CD4-positive, alpha-beta memory T cell (primary cell): ENCODE results near the gene MYH7. TPM values are rescaled to one million over a fixed set of nuclear protein-coding genes. Genes with fewer than 3 reads are reported as not detected.

Experiments
- CTCF ChIA-PET: fragments of 350-600 bp; sonication (Branson Sonifier 250); formaldehyde crosslinking; loops from one replicate; lab custom pipeline; 2021; ENCODE audit warnings: inconsistent platforms; ENCODE audit not compliant: partially characterized antibody; lab: Charles Lee
- POLR2A ChIA-PET: fragments of 350-600 bp; sonication (Branson Sonifier 250); formaldehyde crosslinking; loops from one replicate; lab custom pipeline; 2021; ENCODE audit not compliant: partially characterized antibody; lab: Charles Lee
- DNase-seq, 5 donors: peaks; one replicate each; pipeline versions ENCODE4 v3.0.0 to v3.0.0-alpha.2; 2020 to 2022; ENCODE audit warnings: mixed read lengths in 1 of 5
- H3K27ac ChIP-seq: one replicate; pipeline ENCODE4 v1.7.0; 2013; ENCODE audit warnings: low read depth, low read length
- H3K27me3 ChIP-seq: 2 replicates; pipeline ENCODE4 v1.7.0; 2013; ENCODE audit warnings: mild to moderate bottlenecking, low read length, moderate library complexity; ENCODE audit not compliant: insufficient read depth
- H3K36me3 ChIP-seq: 2 replicates; pipeline ENCODE4 v1.7.0; 2013; ENCODE audit warnings: mild to moderate bottlenecking, low read length, moderate library complexity; ENCODE audit not compliant: insufficient read depth
- H3K4me1 ChIP-seq: 2 replicates; pipeline ENCODE4 v1.7.0; 2013; ENCODE audit warnings: mild to moderate bottlenecking, low read length, moderate library complexity; ENCODE audit not compliant: insufficient read depth
- H3K4me3 ChIP-seq, 2 donors: one replicate each; pipeline ENCODE4 v1.7.0; 2013; ENCODE audit warnings: low read length in 2 of 2, mild to moderate bottlenecking in 1 of 2
- H3K9me3 ChIP-seq, 2 donors: one replicate each; pipeline ENCODE4 v1.7.0; 2013; ENCODE audit warnings: low read length in 2 of 2, control low read depth in 1 of 2; ENCODE audit not compliant: control insufficient read depth in 1 of 2
- H3K27ac Mint-ChIP-seq, 7 donors: one replicate each; pipeline ENCODE4 v1.8.0; 2020 to 2021; ENCODE audit warnings: mixed read lengths in 7 of 7, mild to moderate bottlenecking in 6 of 7, inconsistent platforms in 3 of 7, moderate library complexity in 3 of 7
- H3K27me3 Mint-ChIP-seq, 2 donors: one replicate each; pipeline ENCODE4 v1.8.0; 2020 to 2021; ENCODE audit warnings: mixed read lengths in 2 of 2
- H3K36me3 Mint-ChIP-seq, 2 donors: one replicate each; pipeline ENCODE4 v1.8.0; 2020 to 2021; ENCODE audit warnings: mixed read lengths in 2 of 2, inconsistent platforms in 1 of 2, mild to moderate bottlenecking in 1 of 2
- H3K4me1 Mint-ChIP-seq, 4 donors: one replicate each; pipeline ENCODE4 v1.8.0; 2020 to 2021; ENCODE audit warnings: mixed read lengths in 4 of 4, mild to moderate bottlenecking in 1 of 4
- H3K4me3 Mint-ChIP-seq, 8 donors: one replicate each; pipeline ENCODE4 v1.8.0; 2020 to 2021; ENCODE audit warnings: mixed read lengths in 8 of 8, mild to moderate bottlenecking in 7 of 8, moderate library complexity in 6 of 8, inconsistent platforms in 3 of 8
- H3K9me3 Mint-ChIP-seq, 8 donors: one replicate each; pipeline ENCODE4 v1.8.0; 2020 to 2021; ENCODE audit warnings: mixed read lengths in 8 of 8, mild to moderate bottlenecking in 5 of 8, inconsistent platforms in 3 of 8, moderate library complexity in 1 of 8
- intact Hi-C: fragments of 100-400 bp; cut with micrococcal nuclease; formaldehyde crosslinking; loops from one replicate; pipeline ENCODE4 v1.15.1; 2023
- polyA plus RNA-seq, 2 donors: library from polyadenylated mRNA; unstranded; fragments of 300-500 nt; fragmentation: Illumina TruSeq; gene quantifications; one replicate each; pipeline ENCODE4 v1.2.3, GENCODE V29; 2021
- total RNA-seq, 2 experiments: library from RNA; stranded (reverse); gene quantifications; one replicate each; pipeline ENCODE4 v1.2.3, GENCODE V29; 2021

Gene MYH7
- total and polyA plus RNA-seq, 4 experiments from 2014 or later, result not detected

GRCh38 chr14:23375527-23376251, 59.8 kb downstream of the MYH7 start:
- no peak for DNase-seq
- Histone ChIP-seq H3K4me3 (no peak overlapping the region), H3K4me1 (no peaks in the 10 kb centered on the region), H3K9me3 (no peaks in the 10 kb centered on the region), H3K27ac (no peak overlapping the region), H3K27me3 (no peaks in the 10 kb centered on the region), H3K36me3 (no peaks in the 10 kb centered on the region)
- H3K27ac Mint-ChIP-seq, result no peak overlapping the region
- no peaks in the 10 kb centered on the region for H3K36me3 Mint-ChIP-seq
- H3K4me3 Mint-ChIP-seq, result no peak overlapping the region
- H3K9me3 Mint-ChIP-seq, result no peaks in the 10 kb centered on the region
- no peaks in the 10 kb centered on the region for H3K4me1 Mint-ChIP-seq
- intact Hi-C loops, result no loop called here
- CTCF ChIA-PET, result interaction anchor here (1.0 to 1.7 kb wide), 2 partner anchors 30 to 255 kb away, joined by 3 to 4 read pairs; no protein-coding TSS in a partner anchor
- POLR2A ChIA-PET, result interaction anchor here (1.4 kb wide), 1 partner anchor 55 kb away, joined by 3 read pairs; the partner anchor contains the start of gene PABPN1
- H3K27me3 Mint-ChIP-seq, result peaks cover 2 to 4% of the 10 kb centered on the region in 2 donors

- H3K4me1 Mint-ChIP-seq, result no peaks in the 10 kb centered on the region
- POLR2A ChIA-PET, result no interaction called here
Measured at GRCh38 chr14:23373041-23373440, 62.4 kb downstream of the MYH7 start.

GRCh38 chr14:23372509-23372908, 63.0 kb downstream of the MYH7 start, which contains the start of gene IL25:
IL25 (plus strand) TSS chr14:23372809.
- Histone ChIP-seq H3K9me3 (no peaks in the 10 kb centered on the region), H3K4me3 (no peak within 1 kb of the TSS), H3K4me1 (no peaks in the 10 kb centered on the region), H3K36me3 (no peaks in the 10 kb centered on the region), H3K27ac (no peak within 1 kb of the TSS), H3K27me3 (no peaks in the 10 kb centered on the region)
- intact Hi-C loops, result no loop called here
- no peak within 1 kb of the TSS for H3K4me3 Mint-ChIP-seq
- H3K36me3 Mint-ChIP-seq, result no peaks in the 10 kb centered on the region
- H3K27me3 Mint-ChIP-seq, result peaks cover under 1 to 4% of the 10 kb centered on the region in 2 donors
- ChIA-PET POLR2A (no interaction called here), CTCF (interaction anchor here (1.0 kb wide), 1 partner anchor 11 kb away, joined by 3 read pairs; no protein-coding TSS in a partner anchor)
- no peak for DNase-seq
- no peaks in the 10 kb centered on the region for H3K9me3 Mint-ChIP-seq
- H3K27ac Mint-ChIP-seq, result no peak within 1 kb of the TSS
- H3K4me1 Mint-ChIP-seq, result no peaks in the 10 kb centered on the region

More at GRCh38 chr14:23373041-23373440, 62.4 kb downstream of the MYH7 start:
- Mint-ChIP-seq H3K36me3 (no peaks in the 10 kb centered on the region), H3K27me3 (peaks cover 0 to 2% of the 10 kb centered on the region in 2 donors), H3K4me3 (no peak overlapping the region), H3K27ac (no peak overlapping the region), H3K9me3 (no peaks in the 10 kb centered on the region)
- no peak for DNase-seq
- intact Hi-C loops, result no loop called here
- H3K36me3 ChIP-seq, result no peaks in the 10 kb centered on the region
- no peaks in the 10 kb centered on the region for H3K4me1 ChIP-seq
- H3K27ac ChIP-seq, result no peak overlapping the region
- no peaks in the 10 kb centered on the region for H3K27me3 ChIP-seq
- H3K4me3 ChIP-seq, result no peak overlapping the region
- CTCF ChIA-PET, result no interaction called here
- H3K9me3 ChIP-seq, result no peaks in the 10 kb centered on the region

- Mint-ChIP-seq H3K27me3 (peaks cover 6 to 10% of the 10 kb centered on the region in 2 donors), H3K36me3 (no peaks in the 10 kb centered on the region), H3K27ac (no peak overlapping the region), H3K9me3 (no peaks in the 10 kb centered on the region), H3K4me3 (no peak overlapping the region), H3K4me1 (peaks cover 0 to 2% (median 0%) of the 10 kb centered on the region in 4 donors)
- intact Hi-C loops, result no loop called here
- no peaks in the 10 kb centered on the region for H3K9me3 ChIP-seq
- no peaks in the 10 kb centered on the region for H3K4me1 ChIP-seq
- H3K36me3 ChIP-seq, result no peaks in the 10 kb centered on the region
- ChIA-PET POLR2A (no interaction called here), CTCF (interaction anchor here (1.0 kb wide), 1 partner anchor 11 kb away, joined by 3 read pairs; no protein-coding TSS in a partner anchor)
- no peak overlapping the region for H3K27ac ChIP-seq
- H3K4me3 ChIP-seq, result no peak overlapping the region
- no peak for DNase-seq
- no peaks in the 10 kb centered on the region for H3K27me3 ChIP-seq
Measured at GRCh38 chr14:23371865-23372264, 63.6 kb downstream of the MYH7 start.

GRCh38 chr14:23370221-23370620, 65.2 kb downstream of the MYH7 start:
- H3K4me3 ChIP-seq, result no peak overlapping the region
- no peaks in the 10 kb centered on the region for H3K4me1 ChIP-seq
- no peaks in the 10 kb centered on the region for H3K36me3 ChIP-seq
- Mint-ChIP-seq H3K27me3 (peaks cover 9 to 15% of the 10 kb centered on the region in 2 donors), H3K4me1 (peaks cover 0 to 2% (median 0%) of the 10 kb centered on the region in 4 donors), H3K4me3 (no peak overlapping the region), H3K36me3 (no peaks in the 10 kb centered on the region), H3K9me3 (no peaks in the 10 kb centered on the region), H3K27ac (no peak overlapping the region)
- CTCF ChIA-PET, result interaction anchor here (1.2 to 1.3 kb wide), 2 partner anchors 8 to 10 kb away, joined by 3 to 4 read pairs; no protein-coding TSS in a partner anchor
- DNase-seq, result no peak
- POLR2A ChIA-PET, result no interaction called here
- H3K27me3 ChIP-seq, result no peaks in the 10 kb centered on the region
- H3K9me3 ChIP-seq, result no peaks in the 10 kb centered on the region
- intact Hi-C loops, result no loop called here
- no peak overlapping the region for H3K27ac ChIP-seq

- POLR2A ChIA-PET, result no interaction called here
- H3K27me3 ChIP-seq, result peaks cover 6% of the 10 kb centered on the region
- H3K27ac ChIP-seq, result no peak overlapping the region
- no peak overlapping the region for H3K4me3 Mint-ChIP-seq
- peaks cover 21 to 27% of the 10 kb centered on the region in 2 donors for H3K27me3 Mint-ChIP-seq
- H3K27ac Mint-ChIP-seq, result no peak overlapping the region
- no peaks in the 10 kb centered on the region for H3K9me3 ChIP-seq
- H3K36me3 Mint-ChIP-seq, result no peaks in the 10 kb centered on the region
- H3K36me3 ChIP-seq, result no peaks in the 10 kb centered on the region
- H3K9me3 Mint-ChIP-seq, result no peaks in the 10 kb centered on the region
- DNase-seq, result no peak
- peaks cover 0 to 2% (median 0%) of the 10 kb centered on the region in 4 donors for H3K4me1 Mint-ChIP-seq
- intact Hi-C loops, result no loop called here
- no peaks in the 10 kb centered on the region for H3K4me1 ChIP-seq
- CTCF ChIA-PET, result interaction anchor here (3.3 kb wide), 1 partner anchor 14 kb away, joined by 17 read pairs; no protein-coding TSS in a partner anchor
- H3K4me3 ChIP-seq, result no peak overlapping the region
Measured at GRCh38 chr14:23366426-23366921, 69.0 kb downstream of the MYH7 start.

DNA sequence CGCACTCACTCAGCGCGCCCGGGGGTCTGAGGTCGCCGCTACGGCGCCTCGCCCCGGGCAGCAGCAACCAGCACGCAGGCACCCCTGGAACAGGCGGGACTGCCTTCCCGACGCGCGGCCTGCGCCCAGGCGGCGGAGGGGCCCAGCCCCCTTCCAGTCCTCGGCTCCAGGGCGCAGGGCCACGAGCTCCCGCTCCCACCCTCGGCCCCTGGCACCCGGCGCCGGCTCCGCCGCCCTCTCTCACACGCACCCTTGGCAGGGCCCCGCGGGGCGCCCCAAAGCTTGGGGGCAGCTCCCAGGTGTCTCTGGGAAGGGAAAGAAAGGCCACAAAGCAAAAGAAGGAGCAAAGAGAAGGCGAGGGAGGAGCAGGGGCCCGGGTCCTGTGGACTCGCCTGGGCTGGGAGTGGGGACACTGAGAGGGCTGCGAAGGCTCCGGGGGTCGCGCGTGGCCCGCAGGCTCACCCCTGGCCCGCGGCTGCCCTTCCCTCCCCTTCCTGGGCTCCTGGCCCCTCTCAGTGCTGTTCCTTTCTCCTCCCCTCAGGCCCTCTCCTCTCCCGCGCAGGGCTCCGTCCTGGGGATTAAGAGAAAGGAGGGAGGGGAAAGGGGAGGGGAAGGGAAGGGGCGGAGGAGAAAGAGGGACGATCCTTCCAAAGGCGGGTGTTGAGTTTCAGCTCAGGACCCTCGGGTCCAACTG, 69.6 kb downstream of the MYH7 start:
- POLR2A ChIA-PET, result no interaction called here
- Histone ChIP-seq H3K27ac (no peak overlapping the region), H3K4me3 (no peak overlapping the region), H3K36me3 (no peaks in the 10 kb centered on the region), H3K27me3 (peaks cover 6% of the 10 kb centered on the region), H3K9me3 (no peaks in the 10 kb centered on the region), H3K4me1 (no peaks in the 10 kb centered on the region)
- CTCF ChIA-PET, result no interaction called here
- H3K36me3 Mint-ChIP-seq, result no peaks in the 10 kb centered on the region
- no peaks in the 10 kb centered on the region for H3K9me3 Mint-ChIP-seq
- H3K27me3 Mint-ChIP-seq, result peaks cover 24 to 30% of the 10 kb centered on the region in 2 donors
- H3K27ac Mint-ChIP-seq, result no peak overlapping the region
- DNase-seq, result no peak
- intact Hi-C loops, result no loop called here
- H3K4me1 Mint-ChIP-seq, result peaks cover 0 to 2% (median 0%) of the 10 kb centered on the region in 4 donors
- no peak overlapping the region for H3K4me3 Mint-ChIP-seq
